ENCODE measurements around the gene BTN3A1.

Gene BTN3A1

DNA sequence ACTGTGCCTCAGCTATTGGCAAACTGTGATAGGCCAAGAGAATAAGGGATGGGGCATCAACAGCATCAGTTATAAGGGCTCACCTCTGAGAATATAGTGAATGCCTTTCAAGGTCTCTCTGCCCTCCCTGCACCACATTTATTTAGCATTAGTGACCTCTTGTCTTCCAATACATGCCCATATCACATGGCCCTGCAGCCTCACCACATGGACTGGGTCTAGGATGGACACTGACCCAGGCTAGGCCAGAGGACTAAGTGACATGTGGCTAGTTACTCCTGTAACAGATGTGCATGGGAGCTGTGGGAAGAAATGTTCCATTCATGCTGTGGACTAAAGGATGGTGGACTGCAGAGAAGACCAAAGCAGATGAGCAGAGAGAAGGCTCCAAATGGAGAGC is 22.3 kb upstream of the BTN3A1 start:
- no peak for DNase-seq

DNA sequence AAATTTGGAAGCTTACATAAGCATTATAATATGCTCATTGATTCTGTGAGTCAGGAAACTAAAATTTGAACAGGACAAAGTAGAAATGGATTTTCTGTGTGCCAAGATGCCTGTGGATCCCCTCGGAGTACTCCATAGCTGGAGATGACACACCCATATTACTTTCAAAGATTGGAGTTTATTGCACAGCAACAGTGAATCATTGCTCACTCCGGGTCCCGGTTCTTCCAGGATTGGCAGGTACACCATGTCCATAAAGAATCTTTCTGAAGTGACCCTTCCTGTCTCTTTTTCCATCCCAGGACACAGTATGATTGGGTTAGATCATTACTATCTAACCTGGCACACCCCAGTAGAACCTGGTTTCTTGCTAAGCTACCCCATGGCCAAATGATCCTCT is 21.8 kb upstream of the BTN3A1 start:
- no peak for DNase-seq

DNA sequence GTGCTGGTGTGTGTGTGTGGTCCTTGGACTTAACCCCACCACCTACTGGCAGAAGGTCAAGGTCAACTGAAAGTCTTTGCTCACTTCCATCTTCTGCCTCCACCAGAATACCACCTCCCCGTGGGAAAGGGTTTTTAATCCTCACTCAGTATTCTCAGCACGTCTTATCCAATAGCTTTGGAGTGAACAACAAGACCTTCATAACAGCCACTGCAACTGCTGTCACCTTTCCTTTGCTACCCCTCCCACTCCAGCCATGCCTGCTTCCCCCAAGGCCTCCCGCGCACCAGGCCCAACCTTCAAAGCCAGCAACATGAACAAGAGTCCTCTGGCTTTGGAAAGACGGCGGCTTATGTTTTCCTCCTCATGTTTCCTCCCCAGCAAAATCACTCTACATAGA is 20.0 kb upstream of the BTN3A1 start:
- no peak for DNase-seq

DNA sequence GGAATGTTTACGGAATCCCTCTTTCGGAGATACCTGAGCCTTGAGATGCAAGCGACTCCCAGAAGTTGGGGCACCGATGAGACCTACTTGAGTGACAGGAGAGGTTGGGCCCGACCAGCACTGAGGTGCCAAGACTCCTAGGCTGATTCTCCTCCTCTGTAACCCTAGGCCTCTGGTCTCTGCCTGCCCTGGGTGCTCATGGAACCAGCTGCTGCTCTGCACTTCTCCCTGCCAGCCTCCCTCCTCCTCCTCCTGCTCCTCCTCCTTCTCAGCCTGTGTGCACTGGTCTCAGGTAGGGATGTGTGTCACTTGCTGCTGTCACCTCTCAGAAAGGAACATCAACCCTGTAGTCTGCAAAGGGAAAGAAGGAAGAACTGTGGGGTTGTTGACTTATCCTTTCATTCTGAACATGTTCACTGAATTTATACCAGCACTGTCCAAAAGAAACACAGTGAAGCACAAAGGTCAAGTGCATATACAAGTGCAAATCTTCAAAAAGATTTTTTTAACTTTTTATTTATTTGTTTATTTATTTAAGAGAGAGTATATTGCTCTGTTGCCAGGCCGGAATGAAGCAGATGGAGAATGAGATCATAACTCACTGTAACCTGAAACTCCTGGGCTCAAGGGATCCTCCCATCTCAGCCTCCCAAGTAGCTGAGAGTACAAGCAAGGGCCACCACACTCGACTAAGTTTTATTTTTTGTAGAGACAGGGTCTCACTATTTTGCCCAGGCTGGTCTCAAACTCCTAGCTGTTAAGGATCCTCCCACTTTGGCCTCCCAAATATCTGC is 18.3 kb upstream of the BTN3A1 start:
- DNase-seq, result peak; percentile 2

DNA sequence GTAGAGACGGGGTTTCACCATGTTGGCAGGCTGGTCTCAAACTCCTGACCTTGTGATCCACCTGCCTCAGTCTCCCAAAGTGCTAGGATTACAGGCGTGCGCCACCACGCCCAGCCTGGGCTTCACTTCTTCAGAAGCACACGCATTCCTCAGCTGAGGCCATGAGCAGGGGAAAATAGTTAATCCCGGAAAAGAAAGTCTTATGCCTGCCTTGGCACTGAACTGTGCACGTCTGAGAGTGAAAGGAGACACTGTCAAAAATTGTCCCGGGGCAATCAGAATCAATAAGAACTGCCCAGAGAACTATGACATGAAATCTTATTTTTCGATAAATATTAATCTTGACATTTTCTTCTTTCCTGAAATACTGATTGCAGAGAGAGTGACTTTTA is 16.3 kb upstream of the BTN3A1 start:
- DNase-seq, result no peak

DNA sequence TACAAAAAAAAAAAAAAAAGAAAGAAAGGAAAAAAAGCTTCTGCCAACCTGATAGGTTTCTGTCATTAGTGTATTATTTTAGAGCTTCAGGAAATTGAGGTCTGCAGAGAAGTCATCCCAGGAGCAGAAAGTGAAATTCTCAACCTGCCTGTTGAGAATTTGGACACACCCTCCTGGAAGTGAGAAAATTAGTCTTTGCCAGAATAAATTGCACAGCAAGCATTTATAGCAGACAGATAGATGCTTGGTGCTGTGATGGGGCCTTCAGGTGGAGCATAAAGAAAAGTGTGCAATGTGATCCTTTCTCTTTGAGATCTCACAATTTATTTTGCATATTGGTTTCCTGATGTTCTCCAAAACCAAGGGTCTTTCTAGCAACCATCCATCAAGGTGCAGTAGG is 14.5 kb upstream of the BTN3A1 start:
- DNase-seq, result no peak

DNA sequence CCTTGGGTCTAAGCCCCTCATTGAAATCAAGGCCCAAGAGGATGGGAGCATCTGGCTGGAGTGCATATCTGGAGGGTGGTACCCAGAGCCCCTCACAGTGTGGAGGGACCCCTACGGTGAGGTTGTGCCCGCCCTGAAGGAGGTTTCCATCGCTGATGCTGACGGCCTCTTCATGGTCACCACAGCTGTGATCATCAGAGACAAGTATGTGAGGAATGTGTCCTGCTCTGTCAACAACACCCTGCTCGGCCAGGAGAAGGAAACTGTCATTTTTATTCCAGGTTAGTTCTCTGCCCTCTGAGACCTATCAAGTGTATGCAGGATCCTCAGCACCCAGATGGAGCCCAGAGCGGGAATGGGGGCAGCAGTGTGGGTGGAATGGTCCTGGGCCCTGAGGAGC is 14.1 kb upstream of the BTN3A1 start:
- DNase-seq, result no peak

DNA sequence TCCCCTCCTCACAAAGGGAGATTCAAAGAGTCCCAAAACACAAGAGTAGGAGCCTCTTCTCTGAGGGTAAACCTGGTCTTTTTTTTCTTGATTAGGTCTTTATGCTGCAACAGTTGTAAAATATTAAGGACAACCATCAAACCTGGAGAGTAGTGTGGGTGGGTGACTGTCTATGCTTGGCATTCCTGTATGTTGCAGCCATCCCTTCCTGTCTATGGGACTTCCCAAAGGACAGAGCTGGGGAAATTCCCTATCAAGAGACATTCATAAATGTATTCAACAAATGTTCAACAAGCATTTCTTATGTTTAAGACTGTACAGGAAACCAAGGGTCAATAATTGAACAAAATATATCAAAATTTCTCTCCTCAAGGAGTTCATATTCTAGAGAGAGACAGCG is 13.6 kb upstream of the BTN3A1 start:
- DNase-seq, result no peak

DNA sequence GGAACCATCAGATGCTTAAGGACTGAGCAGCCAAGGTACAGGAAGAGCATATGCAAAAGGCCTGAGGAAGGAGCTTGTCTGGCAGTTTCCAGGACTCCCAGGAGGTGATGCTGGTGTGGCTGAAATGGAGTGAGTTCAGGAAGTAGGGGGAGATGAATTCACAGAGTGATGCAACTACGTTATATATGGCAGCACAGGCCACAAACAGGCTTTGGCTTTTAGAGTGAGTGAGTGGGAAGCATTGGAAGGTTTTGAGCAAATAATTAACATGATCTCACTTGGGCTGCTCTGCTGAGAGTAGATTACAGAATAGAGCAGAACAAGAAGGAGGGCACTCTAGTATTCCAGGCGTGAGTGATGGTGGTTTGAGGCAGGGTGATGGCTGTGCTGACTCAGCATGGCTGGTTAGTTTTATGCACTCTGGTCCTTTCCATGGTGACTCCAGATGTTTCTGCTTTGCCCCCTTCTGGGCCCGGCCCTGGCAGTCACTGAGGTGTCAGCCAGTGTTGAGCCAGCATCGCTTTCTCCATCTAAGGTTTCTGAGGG is 12.7 kb upstream of the BTN3A1 start:
- no peak for DNase-seq

DNA sequence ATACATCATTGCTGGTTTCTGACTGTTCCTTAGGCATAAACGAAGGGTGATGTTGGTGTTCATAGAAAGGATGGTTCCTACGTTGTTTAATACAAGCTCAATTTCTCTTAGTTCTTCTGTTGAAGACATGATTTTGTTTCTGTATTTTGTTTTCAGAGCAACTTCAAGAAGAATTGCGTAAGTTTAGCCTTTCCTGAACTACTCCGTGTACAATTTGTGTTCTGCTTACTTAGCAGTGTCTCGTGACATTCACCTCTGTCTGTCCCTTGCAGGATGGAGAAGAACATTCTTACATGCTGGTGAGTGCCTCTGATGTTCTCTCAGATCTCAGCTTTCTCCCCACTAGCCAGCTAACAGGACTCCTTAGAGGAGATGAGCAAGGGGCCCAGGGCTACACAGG is 11.5 kb upstream of the BTN3A1 start:
- DNase-seq, result no peak

DNA sequence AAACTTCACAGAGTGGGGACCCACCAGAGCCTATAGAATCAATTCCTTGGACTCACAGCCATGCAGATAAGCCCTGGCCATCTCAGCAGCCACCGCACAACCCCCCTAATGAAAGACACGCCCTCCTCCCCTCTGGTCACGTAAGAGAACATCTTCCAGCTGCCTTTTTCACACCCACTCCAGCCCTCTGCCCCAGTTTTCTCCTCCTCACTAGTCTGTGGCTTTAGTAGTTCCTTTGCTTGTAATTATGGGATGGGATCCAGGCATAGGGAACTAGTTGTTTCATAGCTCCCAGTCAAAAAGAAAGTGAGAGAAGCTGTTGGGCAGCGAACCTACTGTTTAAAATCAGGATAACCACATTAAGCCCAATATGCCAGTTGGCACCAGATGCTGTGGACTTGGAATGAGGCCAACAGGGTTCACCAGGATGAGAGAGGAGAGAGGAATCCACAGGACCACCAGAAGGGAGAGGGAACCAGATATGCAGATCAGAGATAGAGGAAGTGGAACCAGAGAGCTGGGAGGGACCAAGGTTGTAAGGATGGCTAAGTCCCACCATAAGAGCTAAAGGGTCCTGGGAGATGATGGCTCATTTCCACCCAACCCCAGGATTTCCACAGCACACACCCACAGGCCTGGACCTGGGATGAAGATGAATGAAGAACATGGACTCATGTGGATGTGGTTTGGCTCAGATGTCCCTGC is 9.0 kb upstream of the BTN3A1 start:
- DNase-seq, result no peak

DNA sequence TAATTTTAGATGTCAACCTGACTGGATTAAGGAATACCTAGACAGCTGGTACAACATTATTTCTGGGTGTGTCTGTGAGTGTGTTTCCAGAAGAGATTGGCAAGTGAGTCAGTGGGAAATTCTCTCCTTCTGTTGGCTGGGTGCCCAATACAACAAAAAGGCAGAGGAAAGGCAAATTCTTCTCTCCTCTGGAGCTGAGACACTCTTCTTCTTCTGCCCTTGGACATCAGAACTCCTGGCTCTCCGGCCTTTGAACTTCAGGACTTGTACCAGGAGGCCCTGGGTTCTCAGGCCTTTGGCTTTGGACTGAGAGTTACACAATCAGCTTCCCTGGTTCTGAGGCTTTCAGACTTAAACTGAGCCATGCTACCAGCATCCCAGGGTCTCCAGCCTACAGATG is 7.8 kb upstream of the BTN3A1 start:
- DNase-seq, result no peak

DNA sequence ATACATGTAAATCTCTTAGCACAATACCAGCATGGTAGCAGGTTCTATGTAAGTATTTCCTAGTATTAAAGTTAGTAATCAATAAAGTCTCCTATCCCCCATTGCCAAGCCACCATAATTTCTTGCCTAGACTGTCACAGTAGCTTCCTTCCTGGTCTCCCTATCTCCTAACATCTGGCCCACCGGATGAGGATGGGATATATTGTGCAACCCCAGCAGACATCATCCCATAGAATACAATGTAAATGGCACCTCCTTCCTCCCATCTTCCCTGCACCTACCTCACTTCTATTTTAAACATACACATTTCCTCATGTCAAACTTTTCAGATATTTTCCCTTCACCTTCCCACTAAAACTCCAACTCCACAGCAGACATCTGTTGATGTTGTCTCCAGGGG is 3.5 kb upstream of the BTN3A1 start:
- no peak for DNase-seq

DNA sequence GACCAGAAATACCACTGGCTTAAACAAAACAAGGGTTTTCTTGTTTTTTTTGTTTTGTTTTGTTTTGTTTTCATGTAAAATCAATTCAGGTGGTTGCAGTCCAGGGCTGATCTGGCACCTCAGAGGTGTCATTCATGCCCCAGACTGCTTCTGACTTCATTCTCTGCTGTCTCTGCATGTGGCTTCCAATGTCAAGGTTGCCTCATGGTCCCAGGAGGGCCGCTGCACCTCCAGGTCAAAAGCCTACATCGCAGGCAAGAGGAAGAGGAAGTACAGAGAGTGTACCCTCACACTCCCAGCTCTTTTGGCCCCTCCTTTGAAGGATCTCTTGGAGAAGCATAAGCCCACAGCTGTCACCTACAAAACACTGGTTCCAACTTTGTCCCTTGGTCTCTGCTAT is 1.4 kb upstream of the BTN3A1 start:
- DNase-seq, result no peak

DNA sequence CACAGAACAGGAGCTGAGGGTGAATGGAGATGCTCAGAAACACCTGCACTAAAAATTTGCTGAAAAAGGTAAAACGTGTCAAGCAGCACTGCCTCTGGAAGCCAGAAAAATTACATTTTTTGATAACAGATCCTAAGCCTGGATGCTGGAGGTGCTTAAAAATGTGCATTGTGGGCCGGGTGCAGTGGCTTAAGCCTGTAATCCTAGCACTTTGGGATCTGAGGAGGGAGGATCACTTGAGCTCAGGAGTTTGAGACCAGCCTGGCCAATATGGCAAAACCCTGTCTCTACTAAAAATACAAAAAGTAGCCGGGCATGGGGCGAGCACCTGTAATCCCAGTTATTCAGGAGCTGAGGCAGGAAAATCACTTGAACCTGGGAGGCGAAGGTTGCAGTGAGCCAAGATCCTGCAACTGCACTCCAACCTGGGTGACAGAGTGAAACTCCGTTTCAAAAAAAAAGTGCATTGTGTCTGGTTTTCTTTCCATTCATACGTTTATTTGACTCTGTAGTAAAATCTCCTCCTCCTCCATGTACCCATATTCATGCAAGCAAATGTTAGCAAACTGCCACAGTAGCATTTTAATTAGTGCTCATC is 587 bp upstream of the BTN3A1 start:
- no peak for DNase-seq

DNA sequence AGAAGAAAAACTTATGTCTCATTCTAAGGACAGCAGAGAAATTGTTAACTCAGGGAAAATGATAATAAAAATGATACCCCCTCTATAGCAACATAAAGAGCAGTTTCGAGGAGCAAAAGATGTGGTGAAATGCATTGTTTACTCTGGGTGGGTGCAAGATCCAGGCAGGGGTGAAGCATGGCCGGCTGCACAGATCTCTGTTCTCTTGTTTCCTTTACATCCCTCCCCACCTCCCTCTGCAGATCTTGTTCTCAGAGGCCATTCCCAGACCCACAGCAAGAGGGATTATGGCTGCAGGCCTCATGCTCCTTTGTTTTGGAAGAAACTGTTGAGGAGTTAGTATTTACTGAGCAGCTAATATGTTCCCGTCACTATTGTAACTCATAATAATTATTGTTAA is 1.8 kb downstream of the BTN3A1 start:
- no peak for DNase-seq

DNA sequence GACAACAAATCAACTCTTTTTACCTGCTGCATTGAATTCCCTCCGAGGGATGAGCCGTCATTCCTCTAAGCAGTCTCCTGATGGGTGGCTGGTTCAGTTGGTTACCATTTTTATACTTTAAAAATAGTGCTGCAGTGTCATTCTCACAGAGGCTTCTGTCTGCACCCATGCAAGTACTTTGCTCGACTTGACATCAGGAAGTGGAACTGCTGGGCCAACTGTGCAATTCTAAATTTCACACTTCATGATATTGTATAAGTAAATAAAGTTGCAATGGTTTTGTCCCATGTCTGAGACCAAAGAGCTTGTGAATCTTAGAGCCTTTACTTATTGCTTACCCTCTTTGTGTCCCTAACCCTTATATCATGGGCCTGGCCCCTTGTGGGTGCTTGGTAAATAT is 2.5 kb downstream of the BTN3A1 start:
- no peak for DNase-seq

DNA sequence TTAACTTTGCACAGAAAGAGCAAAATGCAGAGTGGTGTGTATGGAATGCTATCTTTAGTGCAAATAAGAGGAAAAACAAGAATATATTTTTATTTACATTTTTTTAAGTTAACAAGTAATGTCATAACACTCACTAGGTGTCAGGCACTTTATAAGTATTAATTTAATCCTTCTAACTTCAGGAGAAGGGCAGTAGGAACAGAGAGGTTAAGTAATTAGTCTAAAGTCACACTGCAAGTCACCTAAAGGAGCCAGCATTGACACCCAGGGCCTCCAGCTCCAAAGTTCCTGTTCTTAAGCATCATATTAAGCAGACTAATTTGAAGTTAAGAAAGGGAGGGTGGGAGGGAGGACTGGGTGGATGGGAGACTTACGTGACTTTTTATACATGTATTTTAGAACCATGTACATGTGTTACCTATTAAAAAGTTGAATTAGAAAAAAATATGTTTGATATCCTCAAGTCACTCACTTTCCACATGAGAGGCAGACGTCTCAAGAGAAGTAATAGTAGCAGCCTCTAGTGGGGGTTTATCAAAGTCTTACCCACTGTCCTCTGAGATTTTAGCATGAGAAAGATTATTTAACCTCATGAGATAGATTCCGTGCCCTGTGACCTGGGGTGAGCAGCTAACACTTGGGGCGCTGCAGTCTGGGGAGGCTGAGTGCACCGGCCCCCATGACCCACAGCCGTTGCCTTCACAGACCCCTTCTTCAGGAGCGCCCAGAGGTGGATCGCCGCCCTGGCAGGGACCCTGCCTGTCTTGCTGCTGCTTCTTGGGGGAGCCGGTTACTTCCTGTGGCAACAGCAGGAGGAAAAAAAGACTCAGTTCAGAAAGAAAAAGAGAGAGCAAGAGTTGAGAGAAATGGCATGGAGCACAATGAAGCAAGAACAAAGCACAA is 7.0 kb downstream of the BTN3A1 start:
- no peak for DNase-seq

DNA sequence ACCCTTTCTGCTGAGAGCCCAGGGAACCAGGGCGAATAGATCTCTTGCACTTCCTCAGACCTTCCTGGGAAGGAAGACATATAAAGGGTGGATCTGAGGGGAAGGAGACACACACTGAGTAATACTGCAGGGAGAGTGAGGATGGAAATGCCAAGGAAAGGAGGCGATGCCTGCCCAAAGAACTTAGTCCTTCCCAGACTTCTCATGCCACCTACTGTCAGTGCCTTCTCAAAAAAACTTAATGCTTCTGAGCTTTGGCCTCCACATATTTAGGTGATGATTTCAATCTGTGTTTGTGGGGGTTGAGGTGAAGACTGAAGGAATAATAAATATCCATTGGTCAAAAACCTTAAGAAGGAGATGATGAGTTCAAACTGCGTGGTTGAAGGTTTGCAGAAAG is 9.7 kb downstream of the BTN3A1 start:
- DNase-seq, result no peak

DNA sequence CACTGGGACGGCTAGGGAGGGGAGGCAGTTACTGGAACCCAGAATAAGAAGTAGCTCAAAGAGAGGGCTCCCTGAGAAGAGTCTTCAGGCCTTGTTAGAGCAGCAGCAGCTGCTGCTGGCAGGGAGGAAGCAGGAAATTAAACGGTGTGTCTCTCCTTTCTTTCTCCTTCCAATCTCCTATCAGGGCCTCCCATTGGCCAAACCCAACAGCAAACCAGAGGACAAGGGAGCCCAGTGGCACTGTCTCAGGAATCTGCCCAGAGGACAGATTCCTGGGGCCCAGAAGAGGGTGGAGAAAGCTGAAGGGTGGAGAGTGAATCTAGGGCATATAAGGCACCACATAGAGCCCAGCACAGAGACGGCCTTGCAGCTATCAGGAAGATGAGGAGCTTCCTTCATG is 10.2 kb downstream of the BTN3A1 start:
- no peak for DNase-seq

DNA sequence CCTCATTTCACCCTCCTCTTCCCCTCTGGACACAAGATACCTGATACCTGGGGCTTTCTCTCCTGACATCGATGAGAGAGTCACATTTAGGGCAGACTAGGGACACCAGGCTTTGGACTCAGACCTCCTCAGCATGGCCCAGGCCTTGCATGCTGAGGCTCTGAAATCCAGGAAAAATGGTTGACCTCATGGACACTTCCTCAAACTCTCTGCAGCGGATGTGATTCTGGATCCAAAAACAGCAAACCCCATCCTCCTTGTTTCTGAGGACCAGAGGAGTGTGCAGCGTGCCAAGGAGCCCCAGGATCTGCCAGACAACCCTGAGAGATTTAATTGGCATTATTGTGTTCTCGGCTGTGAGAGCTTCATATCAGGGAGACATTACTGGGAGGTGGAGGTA is 10.9 kb downstream of the BTN3A1 start:
- DNase-seq, result no peak

DNA sequence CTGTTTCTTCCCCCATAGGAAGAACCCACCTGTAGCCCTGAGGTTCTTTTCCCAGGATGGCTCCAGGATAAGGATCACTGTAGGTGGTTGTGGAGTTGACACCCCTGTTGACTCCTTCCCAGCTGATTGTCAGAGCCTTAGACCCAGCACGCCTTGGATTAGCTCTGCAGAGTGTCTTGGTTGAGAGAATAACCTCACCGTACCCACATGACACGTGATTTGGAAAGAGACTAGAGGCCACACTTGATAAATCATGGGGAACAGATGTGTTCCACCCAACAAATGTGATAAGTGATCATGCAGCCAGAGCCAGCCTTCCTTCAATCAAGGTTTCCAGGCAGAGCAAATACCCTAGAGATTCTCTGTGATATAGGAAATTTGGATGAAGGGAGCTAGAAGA is 12.2 kb downstream of the BTN3A1 start:
- no peak for DNase-seq

DNA sequence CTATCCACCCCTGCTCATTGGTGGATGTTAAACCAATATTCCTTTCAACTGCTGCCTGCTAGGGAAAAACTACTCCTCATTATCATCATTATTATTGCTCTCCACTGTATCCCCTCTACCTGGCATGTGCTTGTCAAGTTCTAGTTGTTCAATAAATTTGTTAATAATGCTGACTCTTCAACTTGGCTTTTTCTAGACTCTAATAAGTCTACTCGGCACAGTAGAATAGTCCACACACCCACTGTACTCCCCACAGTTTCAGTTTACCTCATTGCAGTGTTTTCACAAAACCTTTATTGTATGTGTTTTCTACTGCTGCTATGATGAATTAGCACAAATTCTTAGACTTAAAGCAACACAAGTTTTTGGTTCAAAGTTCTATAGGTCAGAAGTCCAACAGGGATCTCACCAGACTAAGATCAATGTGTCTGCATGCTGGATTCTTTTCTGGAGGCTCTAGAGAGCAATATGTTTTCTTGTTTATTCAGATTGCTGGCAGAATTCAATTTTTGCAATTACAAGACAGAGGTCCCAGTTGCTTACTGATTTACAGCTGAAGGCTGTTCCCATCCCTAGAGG is 13.1 kb downstream of the BTN3A1 start:
- no peak for DNase-seq
